Neural cell (in vitro differentiated cells): ENCODE results near the gene MRPL44.
A peak's percentile ranks its signal among the peaks of the same experiment; 100 is the strongest.

Experiments
- CTCF ChIP-seq: fragments of 450-650 bp; IDR thresholded peaks from 2 replicates; pipeline ENCODE4 v1.5.1; 2014; ENCODE audit warnings: antibody characterized with exemption, mild to moderate bottlenecking, moderate library complexity; ENCODE audit not compliant: poor library complexity, severe bottlenecking
- EZH2 ChIP-seq: fragments of 200-600, 300-800 bp; shearing (Covaris generic), sonication (generic); IDR thresholded peaks from 2 replicates; pipeline ENCODE4 v1.6.1; 2014; ENCODE audit warnings: antibody characterized with exemption, low read length, borderline replicate concordance, mild to moderate bottlenecking; ENCODE audit not compliant: insufficient read depth, poor library complexity, severe bottlenecking
- POLR2AphosphoS5 ChIP-seq: IDR thresholded peaks from 2 replicates; pipeline ENCODE4 v1.6.1; 2012

- TF ChIP-seq EZH2 (no peak), CTCF (peak; percentile 92), POLR2AphosphoS5 (no peak)
Measured at GRCh38 chr2:223970343-223971128, 13.3 kb downstream of the MRPL44 start.
